Measurements from ENCODE around the gene YIPF3.
A peak's percentile ranks its signal among the peaks of the same experiment; 100 is the strongest.
"Not testable (repeated sequence)": the region's sequence is repeated elsewhere in the genome, so short reads cannot be mapped to it uniquely, and the experiment has no call there.

Gene YIPF3

DNA sequence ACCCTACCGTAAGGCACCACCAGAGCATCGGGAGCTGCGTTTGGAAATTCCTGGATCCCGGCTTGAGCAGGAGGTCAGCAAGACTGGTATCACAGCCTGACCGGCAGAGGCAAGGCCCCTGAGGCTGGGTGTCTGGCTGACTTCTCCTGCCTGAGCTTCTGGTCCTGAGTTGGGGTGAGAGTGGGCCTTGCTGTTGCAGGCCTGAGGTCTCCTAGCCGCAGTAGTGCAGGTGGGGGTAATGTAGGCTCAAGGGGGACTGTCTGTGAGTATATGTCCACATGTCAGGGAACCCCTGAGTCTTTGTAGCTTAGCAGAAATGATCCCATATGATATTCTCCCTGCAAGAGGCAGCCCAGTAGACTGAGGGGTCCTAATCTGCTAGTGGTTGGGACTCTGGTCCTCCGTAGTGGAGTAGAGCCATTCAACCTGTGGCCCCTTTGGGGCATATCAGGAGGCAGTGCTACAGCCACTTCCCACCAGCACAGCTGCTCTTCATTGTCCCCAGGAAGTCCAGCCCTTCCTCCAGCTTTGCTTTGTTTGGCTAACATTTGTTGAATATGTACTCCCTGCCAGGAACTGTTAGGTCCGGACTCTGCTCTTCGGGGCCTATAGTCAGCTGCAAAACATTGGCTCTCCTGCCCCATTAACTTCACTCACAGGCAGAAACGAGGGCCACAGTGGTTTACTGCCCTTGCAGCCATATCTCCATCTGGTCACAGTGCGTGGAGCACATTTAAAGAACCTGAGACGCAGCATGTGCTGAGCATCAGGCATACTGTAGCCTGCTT, 17.5 kb downstream of the YIPF3 start:
- no peak for TF ChIP-seq CTCF (IDR thresholded peaks at IDR 0.05)
- H3K27ac Mint-ChIP-seq = no peak overlapping the region
- no peaks in the 10 kb centered on the region for H3K27me3 Mint-ChIP-seq (ENCODE audit: low read depth, poor library complexity)
- no peak for DNase-seq
- H3K4me1 Mint-ChIP-seq = peaks cover 31% of the 10 kb centered on the region
- no peaks in the 10 kb centered on the region for H3K9me3 Mint-ChIP-seq
- H3K4me3 Mint-ChIP-seq = no peak overlapping the region
- H3K36me3 Mint-ChIP-seq (ENCODE audit: low read depth) = peaks cover 30% of the 10 kb centered on the region

GRCh38 chr6:43498291-43498690, 18.4 kb downstream of the YIPF3 start:
- H3K4me3 Mint-ChIP-seq; DNase-seq; H3K27me3 Mint-ChIP-seq (ENCODE audit: low read depth, poor library complexity); H3K9me3 Mint-ChIP-seq; H3K27ac Mint-ChIP-seq: not testable (repeated sequence)
- H3K36me3 Mint-ChIP-seq (ENCODE audit: low read depth) = peaks cover 24% of the 10 kb centered on the region
- H3K4me1 Mint-ChIP-seq = peaks cover 31% of the 10 kb centered on the region

- Mint-ChIP-seq H3K4me1 (peaks cover 31% of the 10 kb centered on the region), H3K27ac (peak overlapping the region; percentile 91), H3K27me3 (ENCODE audit: low read depth, poor library complexity) (no peaks in the 10 kb centered on the region), H3K4me3 (no peak overlapping the region), H3K9me3 (no peaks in the 10 kb centered on the region), H3K36me3 (ENCODE audit: low read depth) (peaks cover 19% of the 10 kb centered on the region)
- no peak for TF ChIP-seq CTCF (IDR thresholded peaks at IDR 0.05)
- DNase-seq = no peak
Measured at GRCh38 chr6:43497689-43498088, 19.0 kb downstream of the YIPF3 start.

DNA sequence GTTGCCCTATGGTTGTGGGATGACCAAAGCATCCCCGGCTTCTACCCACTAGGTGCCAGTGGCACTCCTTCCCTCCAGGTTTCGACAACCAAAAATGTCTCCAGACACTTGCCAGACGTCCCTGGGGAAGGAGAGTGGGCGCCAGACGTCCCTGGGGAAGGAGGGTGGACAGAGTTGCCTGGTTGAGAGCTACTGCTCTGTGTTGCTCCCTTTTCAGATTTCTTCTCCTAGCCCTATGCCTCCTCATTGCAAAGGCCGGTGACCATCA, 19.7 kb downstream of the YIPF3 start:
- Mint-ChIP-seq H3K9me3 (no peaks in the 10 kb centered on the region), H3K36me3 (ENCODE audit: low read depth) (peaks cover 16% of the 10 kb centered on the region), H3K27me3 (ENCODE audit: low read depth, poor library complexity) (no peaks in the 10 kb centered on the region), H3K4me1 (peaks cover 31% of the 10 kb centered on the region), H3K27ac (peak overlapping the region; percentile 91), H3K4me3 (no peak overlapping the region)
- DNase-seq = no peak
- no peak for TF ChIP-seq CTCF (IDR thresholded peaks at IDR 0.05)

DNA sequence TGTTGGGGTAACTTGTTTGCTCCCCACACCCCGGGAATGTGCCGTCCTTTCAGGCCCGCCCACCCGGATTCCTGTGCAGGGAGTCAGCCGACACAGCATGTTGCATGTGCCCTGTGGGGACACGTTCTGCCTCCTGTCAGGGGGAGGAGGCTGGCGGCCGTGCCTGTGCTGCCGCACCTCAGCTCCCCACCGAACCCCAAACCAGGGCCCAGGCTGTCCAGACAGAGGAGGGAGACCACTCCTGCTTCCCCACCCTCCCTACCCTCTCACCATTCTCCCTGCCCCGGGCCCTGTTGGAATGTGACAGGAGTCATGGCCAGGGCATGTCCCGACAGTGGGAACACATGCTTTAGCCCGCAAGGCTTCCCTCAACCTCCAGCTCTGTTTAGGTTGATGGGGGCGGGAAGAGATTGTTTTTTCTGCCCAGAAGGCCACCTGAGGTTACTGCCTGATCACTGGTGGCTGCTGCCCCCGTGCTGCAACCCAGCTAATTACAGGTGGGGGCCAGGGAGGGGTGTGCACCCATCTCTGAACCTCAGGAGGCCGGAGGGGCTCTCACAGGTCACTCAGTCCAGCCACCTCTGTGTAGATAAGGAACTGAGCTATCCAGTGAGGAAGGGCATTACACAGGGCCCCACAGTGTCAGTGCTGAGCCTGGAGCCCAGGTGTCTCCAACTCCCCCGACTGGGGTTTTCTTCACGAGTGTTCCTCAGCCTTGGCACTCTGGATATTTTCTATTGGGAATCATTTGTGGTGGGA, 20.2 kb downstream of the YIPF3 start:
- Mint-ChIP-seq H3K36me3 (ENCODE audit: low read depth) (peaks cover 11% of the 10 kb centered on the region), H3K4me1 (peaks cover 31% of the 10 kb centered on the region), H3K27ac (peak overlapping the region; percentile 84), H3K9me3 (no peaks in the 10 kb centered on the region), H3K4me3 (no peak overlapping the region), H3K27me3 (ENCODE audit: low read depth, poor library complexity) (no peaks in the 10 kb centered on the region)
- peak; percentile 54 for DNase-seq
- no peak for TF ChIP-seq CTCF (IDR thresholded peaks at IDR 0.05)

GRCh38 chr6:43495409-43495941, 21.3 kb downstream of the YIPF3 start:
- Mint-ChIP-seq H3K4me3 (no peak overlapping the region), H3K27ac (peak overlapping the region; percentile 92), H3K27me3 (ENCODE audit: low read depth, poor library complexity) (no peaks in the 10 kb centered on the region), H3K9me3 (no peaks in the 10 kb centered on the region), H3K36me3 (ENCODE audit: low read depth) (peaks cover 5% of the 10 kb centered on the region), H3K4me1 (peaks cover 31% of the 10 kb centered on the region)
- no peak for DNase-seq
- no peak for TF ChIP-seq CTCF (IDR thresholded peaks at IDR 0.05)
